GM12875 (cell line): ENCODE results near the gene DIPK2A.

ENCODE experiments used
- H3K4me3 ChIP-seq: one replicate; pipeline ENCODE4 v1.5.1; 2011; ENCODE audit warnings: low read depth, low read length, control low read depth
- CTCF ChIP-seq: IDR thresholded peaks from 2 replicates; pipeline ENCODE4 v1.5.1; 2011; ENCODE audit warnings: low read depth, mild to moderate bottlenecking, control low read depth, inconsistent platforms, low read length, moderate library complexity, borderline replicate concordance; ENCODE audit not compliant: insufficient read depth

The DIPK2A gene

GRCh38 chr3:143974271-143975238 is 2.9 kb downstream of the DIPK2A start:
- no peak for TF ChIP-seq CTCF

GRCh38 chr3:143975554-143976152 is 4.0 kb downstream of the DIPK2A start:
- TF ChIP-seq CTCF: 0 out of 2 replicates have a peak, but pooled peaks have one; percentile 30
- no peak overlapping the region for H3K4me3 ChIP-seq

More at GRCh38 chr3:143974271-143975238, 2.9 kb downstream of the DIPK2A start:
- peak overlapping the region; percentile 86 for H3K4me3 ChIP-seq

- no peak overlapping the region for H3K4me3 ChIP-seq
- TF ChIP-seq CTCF: no peak
Observed at GRCh38 chr3:143977341-143978262, 6.0 kb downstream of the DIPK2A start.

GRCh38 chr3:143978263-143978631 is 6.6 kb downstream of the DIPK2A start:
- no peak overlapping the region for H3K4me3 ChIP-seq
- TF ChIP-seq CTCF: no peak

GRCh38 chr3:143979041-143979440 is 7.4 kb downstream of the DIPK2A start:
- no peak for TF ChIP-seq CTCF
- no peak overlapping the region for H3K4me3 ChIP-seq

- TF ChIP-seq CTCF: no peak
- no peak overlapping the region for H3K4me3 ChIP-seq
Observed at GRCh38 chr3:143979813-143980212, 8.2 kb downstream of the DIPK2A start.
